HG02884 (cell line): ENCODE results near the gene HAT1.
"Not testable (repeated sequence)": the region's sequence is repeated elsewhere in the genome, so short reads cannot be mapped to it uniquely, and the experiment has no call there.

Experiments used
- ATAC-seq: cut with Tn5 transposase; IDR thresholded peaks from one replicate; pipeline ENCODE4 v1.9.1; 2021; ENCODE audit warnings: mild to moderate bottlenecking, moderate library complexity; ENCODE audit not compliant: unreplicated experiment

Gene HAT1

DNA sequence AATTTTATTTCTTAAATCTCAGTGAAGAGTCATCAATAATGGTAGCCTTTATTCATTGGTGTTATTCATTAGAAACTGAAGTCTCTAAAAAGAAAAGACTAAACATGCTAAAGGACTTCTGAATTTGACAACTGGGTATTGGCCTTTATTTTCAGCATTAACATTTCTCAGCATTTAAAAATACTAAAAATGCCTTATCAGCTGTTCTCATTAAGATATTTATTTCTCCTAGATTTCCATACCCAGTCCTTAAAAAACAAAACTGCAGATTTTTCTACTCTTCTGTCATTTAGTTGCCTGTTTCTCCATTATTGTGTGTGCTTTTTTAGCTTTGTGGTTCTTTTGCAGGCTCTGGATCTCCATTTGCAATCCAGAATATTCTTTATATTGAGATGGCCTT, 46.2 kb downstream of the HAT1 start:
- no peak for ATAC-seq

DNA sequence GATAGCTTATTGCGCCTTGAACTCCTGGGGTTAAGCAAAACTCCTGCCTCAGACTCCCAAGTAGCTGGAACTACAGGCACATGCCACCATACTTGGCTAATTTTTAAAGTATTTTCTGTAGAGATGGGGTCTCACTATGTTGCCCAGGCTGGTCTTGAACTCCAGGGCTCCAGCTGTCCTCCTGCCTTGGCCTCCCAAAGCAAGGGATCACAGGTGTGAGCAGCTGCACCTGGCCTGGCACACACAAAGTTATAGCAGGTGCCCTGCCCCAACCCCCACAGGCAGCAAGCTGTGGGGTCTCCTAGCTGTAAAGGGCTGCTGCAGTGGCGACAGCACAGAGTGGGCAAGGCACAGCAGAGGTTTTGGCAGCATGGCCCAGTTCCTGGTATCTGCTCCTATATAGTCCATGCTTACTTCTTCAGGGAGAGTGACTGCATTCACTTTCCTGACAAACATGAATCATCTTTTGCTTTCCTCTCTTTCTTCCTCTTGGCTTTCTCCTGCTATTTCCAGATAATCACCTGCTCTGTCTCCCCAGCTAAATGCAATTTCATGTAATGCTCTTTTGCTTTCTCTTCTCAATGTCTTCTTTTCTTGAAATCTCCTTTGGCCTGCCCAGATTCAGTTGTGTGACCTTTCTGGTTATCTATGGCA, 50.2 kb downstream of the HAT1 start:
- ATAC-seq, result no peak

DNA sequence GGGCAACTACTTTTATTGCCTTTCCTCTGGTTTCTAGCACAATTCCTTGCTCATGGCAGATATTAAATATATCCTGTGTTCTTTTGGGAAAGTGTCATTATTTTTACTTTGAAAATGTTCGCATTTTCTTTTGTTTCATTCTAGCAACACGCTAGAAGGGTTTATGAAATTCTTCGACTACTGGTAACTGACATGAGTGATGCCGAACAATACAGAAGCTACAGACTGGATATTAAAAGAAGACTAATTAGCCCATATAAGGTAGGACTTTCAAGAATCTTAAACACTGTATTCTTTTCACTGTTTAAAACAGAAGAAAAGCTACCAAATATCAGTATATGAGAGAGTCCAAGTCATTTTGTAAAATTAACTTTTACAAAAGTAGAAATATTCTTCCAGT, 56.8 kb downstream of the HAT1 start:
- no peak for ATAC-seq

- not testable (repeated sequence) for ATAC-seq
Observed at GRCh38 chr2:171983924-171984323, 61.7 kb downstream of the HAT1 start.

DNA sequence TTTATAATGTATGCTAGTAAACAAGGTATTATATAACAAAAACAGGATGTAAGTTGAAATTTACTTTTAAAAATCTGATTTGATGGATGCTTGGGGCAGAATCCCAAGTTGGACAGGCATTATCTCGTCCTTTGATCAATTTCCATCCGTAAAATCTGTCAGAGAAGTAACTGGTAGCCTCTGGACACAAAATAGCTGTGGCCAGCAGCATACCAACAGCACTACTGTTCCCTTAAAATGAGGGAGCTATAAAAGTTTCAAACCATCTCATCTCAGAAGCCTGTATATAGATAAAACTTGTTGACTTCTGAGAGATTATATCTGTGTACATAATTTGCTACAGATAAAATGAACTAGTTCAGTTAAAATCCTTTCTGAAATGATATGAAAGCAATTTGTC, 62.8 kb downstream of the HAT1 start:
- no peak for ATAC-seq

DNA sequence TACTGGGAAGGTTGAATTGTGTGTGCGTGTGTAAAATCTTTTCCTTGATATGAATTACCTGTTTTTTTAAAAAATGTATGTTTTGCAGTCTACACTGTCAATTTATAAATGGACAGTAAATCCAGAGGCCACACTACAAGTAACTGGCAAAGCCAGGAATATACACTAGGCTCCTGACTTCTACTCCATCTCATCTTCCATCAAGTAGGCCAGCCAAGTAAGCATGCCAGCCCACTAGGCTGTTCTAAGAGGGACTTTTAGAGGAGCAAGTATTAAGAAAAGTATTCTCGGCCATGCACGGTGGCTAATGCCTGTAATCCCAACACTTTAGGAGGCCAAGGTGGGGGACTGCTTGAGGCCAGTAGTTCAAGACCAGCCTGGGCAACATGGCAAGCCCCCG, 64.5 kb downstream of the HAT1 start:
- no peak for ATAC-seq

GRCh38 chr2:171991027-171991426, 68.8 kb downstream of the HAT1 start:
- no peak for ATAC-seq

DNA sequence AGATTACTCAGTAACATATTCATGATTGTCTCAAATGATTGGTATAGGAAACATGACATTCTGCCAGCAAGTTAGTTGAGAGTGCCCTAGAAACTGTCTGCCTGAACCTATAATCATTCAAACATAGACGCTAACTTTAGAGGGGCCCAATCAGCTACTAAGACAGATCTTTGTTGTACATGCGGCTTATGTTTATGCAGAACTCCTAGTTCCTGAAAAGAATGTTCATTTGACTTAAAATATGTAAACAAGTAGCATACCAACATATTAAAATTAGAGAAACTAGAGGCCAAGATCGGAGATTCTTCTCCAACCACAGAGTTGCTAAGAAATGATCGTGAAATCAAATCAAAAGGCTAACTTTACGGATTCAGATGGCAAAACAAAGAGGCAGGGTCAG, 73.3 kb downstream of the HAT1 start:
- ATAC-seq, result no peak

DNA sequence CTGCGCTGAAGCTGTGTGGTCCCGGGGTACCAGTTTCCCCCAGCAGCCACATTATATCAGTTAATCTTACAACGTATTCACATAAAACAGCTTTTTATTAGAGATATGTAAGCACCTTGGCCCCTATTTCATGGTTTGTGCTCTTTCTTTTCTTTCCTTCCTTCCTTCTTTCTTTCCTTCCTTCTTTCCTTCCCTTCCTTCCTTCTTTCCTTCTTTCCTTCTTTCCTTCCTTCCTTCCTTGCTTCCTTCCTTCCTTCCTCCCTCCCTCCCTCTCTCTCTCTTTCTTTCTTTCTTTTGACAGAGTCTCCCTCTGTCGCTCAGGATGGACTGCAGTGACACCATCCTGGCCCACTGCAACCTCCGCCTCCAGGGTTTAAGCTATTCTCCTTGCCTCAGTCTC, 73.8 kb downstream of the HAT1 start:
- ATAC-seq, result no peak

DNA sequence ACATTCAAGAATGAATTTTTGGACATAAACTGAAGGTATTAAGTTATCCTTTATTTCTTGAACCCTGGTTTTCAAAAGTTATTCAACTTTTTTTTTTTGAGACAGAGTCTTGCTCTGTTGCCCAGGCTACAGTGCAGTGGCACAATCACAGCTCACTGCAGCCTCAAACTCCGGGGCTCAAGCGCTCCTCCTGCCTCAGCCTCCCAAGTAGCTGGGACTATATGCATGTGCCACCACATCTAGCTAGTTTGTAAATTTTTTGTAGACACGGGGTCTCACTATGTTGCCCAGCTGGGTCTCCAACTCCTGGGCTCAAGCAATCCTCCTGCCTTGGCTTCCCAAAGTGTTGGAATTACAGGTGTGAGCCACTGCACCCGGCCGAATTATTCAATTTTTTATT, 74.8 kb downstream of the HAT1 start:
- ATAC-seq, result not testable (repeated sequence)

GRCh38 chr2:171999161-171999560, 76.9 kb downstream of the HAT1 start:
- ATAC-seq, result no peak

- ATAC-seq, result peak; percentile 93
Observed at GRCh38 chr2:171999604-172000469, 77.6 kb downstream of the HAT1 start, which contains the start of gene METAP1D. METAP1D (plus strand) TSS chr2:171999953; CDS start chr2:171999970, 17 bp downstream.

- ATAC-seq, result no peak
Observed at GRCh38 chr2:172000696-172001361, 78.6 kb downstream of the HAT1 start.

DNA sequence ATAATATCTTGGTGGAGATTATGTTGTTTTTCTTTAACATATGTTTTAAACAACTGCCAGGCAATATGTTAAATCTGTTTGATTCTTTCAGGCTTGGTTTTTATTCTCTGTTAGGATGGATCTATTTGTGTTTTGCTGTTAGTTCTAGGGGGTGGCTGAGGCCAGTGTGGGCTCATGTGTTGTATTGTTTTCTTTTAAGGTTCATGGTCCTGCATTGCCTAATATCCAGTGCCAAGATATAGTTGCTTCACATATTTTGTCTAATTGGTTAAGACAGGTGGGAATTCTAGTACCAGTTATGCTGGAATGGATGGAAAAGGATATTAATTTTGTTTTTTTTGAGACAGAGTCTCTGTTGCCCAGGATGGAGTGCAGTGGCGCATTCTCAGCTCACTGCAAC, 85.1 kb downstream of the HAT1 start:
- ATAC-seq, result no peak

DNA sequence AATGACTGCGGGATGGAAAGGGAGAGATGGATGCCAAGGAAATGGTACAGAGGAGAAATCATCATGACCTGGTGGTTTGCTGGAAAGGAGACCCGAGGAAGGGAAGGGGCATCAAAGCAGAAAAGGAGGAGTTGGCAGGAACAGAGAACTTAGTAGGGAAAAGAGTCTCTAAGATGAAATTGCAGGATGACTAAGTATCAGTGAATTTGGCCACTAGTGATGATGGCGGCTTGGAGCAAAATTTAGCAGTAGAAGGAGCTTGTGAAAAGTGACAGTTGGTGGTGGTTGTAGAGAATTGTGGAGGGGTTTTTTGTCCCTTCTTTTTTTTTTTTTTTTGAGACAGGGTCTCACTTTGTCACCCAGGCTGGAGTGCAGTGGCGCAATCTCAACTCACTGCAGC, 87.6 kb downstream of the HAT1 start:
- ATAC-seq, result no peak

GRCh38 chr2:172011812-172012575, 89.7 kb downstream of the HAT1 start:
- ATAC-seq, result no peak

- no peak for ATAC-seq
Observed at GRCh38 chr2:172012677-172013391, 90.6 kb downstream of the HAT1 start.

GRCh38 chr2:172013396-172013795, 91.1 kb downstream of the HAT1 start:
- peak; percentile 89 for ATAC-seq

DNA sequence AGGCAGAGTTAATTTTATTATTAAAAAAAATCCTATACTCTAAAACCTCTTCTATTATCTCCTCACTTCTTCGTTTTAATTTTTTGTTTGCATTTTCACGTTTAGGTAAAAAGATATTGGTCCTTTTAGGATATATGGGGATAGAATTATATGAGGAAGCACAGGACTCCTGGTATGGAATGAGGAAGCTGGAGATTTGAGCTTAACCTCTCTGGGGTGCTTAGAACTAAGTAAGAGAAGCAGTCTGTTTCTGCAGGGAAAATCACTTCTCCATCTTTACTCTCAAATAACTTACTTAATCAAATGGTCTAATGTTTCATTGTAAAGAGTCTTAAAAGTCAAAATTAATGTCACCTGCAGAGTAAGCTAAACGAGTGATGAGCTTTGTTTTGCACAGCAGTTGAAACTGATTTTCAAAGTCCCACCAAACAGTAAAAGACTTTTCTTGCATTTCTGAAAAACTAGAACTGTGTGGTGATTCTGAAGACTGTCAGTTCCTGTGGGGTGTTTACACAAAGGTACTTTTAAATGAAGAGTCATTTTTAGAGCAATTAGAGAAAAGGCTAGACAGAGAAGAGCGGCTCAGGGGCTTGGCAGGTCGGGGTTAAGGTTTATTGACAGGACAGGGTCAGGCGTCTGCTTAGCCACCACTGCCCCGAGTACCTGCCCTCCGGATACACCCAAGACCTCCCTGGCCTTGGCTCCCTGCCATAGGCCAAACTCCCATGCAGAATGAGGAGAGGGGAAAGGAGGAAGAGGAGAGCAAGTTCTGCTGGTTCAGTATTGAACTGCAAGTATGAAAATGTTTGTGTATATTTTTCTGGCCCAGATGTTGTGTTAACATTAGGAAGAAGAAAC, 99.0 kb downstream of the HAT1 start:
- no peak for ATAC-seq
